Measurements from ENCODE around the gene CHST2. TPM values are rescaled to one million over a fixed set of nuclear protein-coding genes. Genes with fewer than 3 reads are reported as not detected.
"Not testable (repeated sequence)": the region's sequence is repeated elsewhere in the genome, so short reads cannot be mapped to it uniquely, and the experiment has no call there.

The CHST2 gene
- total RNA-seq, 1 donor from 2014 or later = 5.8 TPM

DNA sequence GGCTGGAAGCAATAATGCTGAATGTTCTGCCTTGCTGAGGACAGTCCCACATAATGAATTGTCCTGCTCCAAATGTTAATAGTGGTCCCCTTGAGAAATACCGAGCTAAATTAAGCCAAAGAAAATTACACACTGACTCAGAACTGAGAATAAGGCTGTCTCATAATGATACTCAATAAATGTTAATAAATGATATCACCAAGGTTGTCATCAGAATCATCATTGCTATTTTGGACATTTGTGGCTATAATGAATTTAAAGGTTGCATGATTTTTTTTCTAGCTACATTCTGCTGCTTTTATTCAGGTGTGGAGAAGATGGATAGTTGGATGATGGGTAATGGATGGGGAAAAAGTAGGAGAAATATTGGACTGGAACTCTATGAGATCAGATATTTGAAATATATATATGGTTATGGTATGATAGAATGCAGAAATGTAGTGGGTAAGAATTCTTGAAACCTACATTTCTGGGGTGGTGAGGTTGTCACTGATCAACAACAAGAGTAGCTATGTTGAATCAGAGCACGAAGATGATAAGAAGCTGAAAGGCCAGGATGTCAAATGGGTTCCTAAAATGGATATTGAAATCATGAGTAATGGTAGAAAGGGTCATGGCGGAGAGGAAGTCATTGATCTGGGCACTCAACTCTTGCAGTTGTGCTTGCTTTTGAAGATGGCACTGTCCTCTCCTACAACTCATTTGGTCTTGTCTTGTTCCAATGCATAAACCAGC lies 12.8 kb downstream of the CHST2 start:
- DNase-seq (ENCODE audit: low spot score) = no peak

DNA sequence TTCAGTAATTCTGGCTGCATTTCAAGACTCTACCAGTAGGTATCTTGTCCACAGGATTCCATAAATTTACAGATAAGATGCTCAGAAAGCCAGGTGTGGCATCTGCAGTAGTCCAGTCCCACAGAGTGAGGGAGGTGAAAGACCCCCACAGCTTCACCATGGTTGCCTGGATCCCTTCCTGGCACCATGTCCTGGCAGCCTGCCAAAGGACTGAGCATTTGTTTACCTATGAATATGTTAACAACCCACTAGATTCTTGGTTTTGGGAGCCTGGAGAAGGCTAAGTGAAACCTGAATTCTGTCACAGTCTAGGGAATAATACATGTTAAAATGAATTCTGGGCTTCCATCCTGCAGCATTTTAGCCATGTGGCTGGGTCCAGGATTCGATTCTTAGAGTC lies 14.9 kb downstream of the CHST2 start:
- no peak for DNase-seq (ENCODE audit: low spot score)

DNA sequence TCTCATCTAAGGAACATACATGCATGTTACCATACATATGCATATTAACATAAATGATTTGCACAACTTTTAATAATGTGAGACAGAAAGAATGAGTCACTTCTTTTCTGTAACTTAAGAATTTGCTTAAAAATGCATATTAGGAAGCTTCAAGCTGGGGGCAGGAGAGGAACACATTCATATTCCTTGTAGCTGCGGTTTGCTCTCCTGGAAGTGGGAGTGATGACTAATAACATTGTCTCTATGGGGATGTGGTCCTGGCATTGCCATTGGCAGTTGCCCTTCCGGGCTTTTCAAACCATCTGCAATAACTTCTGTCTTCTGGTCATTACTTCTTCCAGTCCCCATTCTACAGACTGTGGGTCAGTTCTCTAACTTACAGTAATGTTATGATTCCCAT lies 15.6 kb downstream of the CHST2 start:
- no peak for DNase-seq (ENCODE audit: low spot score)

DNA sequence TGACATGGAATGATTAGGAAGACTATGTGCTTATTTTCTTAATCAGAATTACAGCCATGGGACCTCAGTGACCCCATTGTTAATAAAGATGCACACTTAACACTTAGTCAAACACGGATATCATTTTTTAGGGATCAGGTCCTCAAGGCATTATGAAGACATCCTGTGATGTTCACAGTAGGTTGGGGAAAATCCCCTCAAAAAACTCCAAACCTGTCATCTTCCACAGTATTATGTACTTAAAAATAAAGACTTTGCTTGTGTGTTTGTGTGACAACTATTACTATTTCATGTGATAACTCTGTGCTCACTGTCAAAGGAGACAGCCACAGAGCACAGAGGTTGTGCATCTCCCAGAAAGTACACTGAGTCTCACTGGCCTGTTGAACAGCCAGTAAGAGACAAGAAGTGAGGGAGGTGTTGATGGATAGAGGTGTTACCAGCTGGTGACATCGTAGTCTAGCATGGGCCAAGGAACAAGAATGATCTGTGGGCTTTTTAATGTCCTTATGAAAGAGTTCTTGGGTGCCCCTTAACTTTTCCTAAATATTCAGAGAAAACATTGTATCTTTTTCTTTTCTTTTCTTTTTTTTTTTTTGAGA lies 18.0 kb downstream of the CHST2 start:
- DNase-seq (ENCODE audit: low spot score) = no peak

DNA sequence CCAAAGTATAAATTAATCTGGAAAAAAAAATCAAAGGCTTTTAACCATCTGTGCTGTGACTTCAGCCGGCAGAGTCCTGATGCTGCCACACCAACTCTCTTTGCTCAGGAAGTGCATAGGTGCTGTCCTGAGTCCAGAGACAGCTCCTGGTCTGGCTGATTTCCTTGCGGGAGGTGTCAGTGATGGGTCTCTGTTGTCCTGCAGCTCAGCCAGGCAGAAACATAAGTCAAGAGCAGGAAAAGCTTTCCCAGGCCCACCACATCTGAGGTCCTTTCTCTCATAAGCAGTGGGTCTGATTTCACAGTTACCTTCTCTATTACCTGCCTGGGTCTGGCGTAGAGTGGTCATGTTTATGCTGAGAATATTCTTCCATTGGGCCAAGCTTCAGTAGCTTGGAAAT lies 19.4 kb downstream of the CHST2 start:
- DNase-seq (ENCODE audit: low spot score) = no peak

DNA sequence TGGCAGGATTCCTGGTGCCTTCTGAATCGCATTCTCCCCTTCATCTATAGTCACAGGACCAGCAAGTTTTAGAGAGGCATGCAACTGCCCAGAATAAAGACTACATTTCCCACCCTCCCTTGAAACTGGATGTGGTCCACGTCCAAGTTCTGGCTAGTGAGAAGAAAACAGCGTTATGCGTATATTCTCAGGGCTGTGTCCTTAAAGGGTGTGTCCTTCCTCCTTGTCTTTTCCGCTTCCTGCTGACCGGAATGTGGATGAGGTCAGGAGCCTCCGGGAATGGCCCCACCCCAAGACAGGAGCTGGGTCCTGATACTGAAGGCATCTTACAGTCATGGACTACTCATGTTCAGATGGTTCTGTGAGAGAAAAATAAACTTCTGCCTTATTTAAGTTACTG lies 20.2 kb downstream of the CHST2 start:
- no peak for DNase-seq (ENCODE audit: low spot score)

DNA sequence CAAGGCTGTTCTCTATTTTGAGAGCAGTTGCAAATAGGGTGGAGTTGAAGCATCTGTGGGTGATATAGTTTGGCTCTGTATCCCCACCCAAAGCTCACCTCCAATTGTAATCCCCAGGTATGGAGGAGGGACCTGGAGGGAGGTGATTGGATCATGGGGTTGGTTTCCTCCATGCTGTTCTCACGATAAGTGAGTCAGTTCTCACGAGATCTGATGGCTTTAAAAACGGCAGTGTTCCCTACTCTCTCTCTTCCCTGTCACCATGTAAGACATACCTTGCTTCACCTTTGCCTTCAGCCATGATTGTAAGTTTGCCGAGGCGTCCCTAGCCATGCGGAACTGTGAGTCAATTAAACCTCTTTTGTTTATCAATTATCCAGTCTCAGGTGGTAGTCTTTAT lies 21.0 kb downstream of the CHST2 start:
- no peak for DNase-seq (ENCODE audit: low spot score)

DNA sequence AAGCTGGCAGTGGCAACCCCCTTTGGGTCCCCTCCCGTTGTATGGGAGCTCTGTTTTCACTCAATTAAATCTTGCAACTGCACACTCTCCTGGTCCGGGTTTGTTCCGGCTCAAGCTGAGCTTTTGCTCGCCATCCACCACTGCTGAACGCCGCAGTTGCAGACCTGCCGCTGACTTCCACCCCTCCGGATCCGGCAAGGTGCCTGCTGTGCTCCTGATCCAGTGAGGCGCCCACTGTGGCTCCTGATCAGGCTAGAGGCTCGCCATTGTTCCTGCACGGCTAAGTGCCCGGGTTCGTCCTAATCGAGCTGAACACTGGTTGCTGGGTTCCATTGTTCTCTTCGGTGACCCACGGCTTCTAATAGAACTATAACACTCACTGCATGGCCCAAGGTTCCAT lies 22.8 kb downstream of the CHST2 start:
- DNase-seq (ENCODE audit: low spot score) = no peak

DNA sequence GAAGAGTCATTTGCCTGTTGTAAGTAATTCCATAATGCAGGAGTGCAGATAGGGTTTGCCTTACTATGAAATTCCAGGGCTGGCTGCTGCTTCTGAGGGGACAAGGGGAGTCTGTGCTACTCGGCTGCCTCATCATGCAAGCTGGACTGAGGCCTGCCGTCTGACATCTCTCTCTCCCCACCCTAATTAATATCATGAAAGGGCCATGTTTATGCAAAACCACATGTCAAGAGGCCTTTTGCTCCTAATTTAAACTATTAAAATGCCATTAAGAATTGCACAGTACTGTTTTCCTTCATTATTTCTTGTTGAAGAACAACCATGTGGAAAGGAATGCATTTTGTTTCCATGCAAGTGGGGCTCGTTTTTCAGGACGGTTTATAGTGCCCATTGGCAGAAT lies 26.3 kb downstream of the CHST2 start:
- no peak for DNase-seq (ENCODE audit: low spot score)

DNA sequence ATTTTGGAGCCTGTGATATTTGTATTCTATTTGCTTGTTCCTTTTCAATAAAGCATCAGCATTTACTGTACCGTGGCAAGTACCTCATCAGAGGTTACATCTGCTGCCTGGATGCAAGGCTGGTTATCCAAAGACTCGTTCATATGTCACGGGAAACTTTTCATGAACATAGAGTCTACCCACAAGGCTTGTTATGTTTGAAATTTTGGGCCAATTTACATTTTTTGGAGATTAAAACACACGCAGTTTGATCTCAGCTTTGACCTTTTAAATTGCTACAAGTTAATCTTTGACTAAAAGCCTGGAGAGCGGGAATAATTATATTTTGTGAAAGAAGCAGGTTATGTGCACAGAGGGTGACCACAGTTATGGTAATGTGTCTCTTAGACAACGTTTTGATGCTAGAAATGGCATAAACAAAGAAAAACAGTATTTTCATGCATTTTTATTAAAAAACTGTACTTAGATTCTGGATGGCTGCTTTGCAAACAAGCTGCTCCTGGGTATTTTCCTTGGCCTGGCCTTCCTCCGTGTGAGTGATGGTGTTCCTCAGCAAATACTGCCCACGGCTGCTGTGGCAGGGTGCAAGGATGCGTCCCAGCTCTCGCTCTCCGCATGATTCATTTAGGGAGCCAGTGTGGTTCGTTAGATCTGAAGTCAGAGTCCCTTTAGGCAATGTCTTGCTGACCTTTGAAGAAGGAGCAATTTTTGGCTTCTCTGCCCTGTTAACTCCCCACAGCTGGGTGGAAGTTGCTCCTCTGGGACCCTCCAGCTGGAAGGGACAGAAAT lies 27.1 kb downstream of the CHST2 start:
- no peak for DNase-seq (ENCODE audit: low spot score)

DNA sequence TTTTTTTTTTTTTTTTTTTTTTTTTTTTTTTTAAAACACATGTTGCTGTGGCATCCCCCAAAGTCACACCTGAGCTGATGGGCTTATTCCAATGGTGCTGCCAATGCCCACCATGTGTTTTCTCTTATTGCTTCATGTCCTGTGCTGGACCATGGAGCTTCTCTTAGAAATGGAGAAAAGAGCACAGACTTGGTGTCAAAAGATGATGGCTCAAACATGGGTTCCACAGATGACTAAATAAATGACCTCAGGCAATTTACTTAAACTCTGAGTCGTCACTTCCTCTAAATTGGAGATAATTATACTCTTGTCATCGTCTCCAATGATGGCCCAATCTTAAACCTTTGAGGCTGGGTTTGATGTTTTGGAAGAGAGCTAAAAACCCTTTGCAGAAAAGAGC lies 28.1 kb downstream of the CHST2 start:
- no peak for DNase-seq (ENCODE audit: low spot score)

DNA sequence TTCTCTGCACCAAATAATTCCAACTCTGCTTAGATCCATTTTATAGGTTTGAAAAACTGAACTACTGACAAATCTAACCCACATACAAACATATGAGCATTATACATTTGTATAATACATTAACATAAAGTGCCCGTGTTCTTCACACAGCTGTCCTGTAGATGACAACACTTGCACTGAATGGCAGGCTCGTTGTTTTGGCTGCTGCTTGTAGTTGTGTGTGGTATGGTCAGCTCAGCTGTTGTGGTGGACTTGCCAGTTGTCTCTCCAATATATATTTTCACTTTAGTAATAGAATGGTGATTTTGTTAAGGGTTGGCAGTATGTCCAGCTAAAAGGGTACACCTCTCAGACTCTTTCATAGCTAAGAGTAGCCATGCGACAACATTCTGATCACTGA lies 30.5 kb downstream of the CHST2 start:
- DNase-seq (ENCODE audit: low spot score) = no peak

DNA sequence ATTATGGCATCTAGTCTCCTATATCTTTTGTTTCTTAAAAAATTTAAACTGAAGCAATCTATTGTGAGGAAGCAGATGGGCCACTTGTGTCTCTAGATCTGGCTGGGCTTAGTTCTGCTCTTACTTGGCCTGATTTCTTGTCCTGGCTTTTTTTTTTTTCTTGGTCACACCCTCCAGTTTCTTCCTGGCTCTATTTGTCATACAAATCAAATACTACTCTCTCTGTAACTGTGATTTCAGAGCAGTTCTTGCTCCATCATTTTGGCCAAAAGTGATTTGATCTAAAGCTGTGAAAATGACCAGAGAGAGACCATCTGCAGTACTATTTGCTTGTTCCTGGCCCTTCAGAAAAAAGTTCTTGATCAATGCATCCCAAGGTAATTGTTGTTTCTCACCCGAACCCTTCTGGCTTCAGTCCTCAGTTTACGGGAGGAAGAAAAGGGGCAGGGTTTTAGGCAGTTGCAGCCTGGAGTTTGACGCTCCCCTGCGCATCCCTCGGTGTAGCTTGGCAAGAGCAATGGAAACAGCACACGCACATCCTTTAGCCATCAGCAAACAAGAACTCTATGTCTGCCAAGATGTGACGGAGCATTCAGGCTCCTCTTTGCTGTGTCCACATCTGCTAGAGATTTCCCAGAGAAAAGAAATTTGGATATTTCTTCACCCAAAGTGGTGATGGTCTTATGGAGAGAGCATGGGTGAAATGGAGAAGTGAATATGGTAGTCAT lies 31.6 kb downstream of the CHST2 start:
- no peak for DNase-seq (ENCODE audit: low spot score)

DNA sequence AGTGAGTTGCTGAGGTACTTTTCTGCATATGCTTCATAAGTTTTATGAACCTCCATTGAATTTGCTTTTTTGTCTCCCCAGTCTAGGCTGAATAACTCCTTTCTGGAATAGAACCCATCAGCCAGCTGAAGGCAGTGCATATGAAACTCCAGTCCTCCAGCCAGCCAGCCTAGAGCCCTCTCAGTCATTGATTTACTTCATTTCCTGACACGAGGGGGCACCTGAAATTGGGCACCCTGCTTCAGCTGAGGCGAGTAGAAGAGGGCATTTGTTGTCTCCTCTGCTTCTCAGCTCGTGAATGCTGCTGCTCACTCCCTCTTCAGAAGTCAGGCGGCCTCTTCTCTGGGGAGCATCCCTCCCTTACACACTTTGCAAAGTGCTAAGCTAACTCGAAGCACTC lies 32.5 kb downstream of the CHST2 start:
- DNase-seq (ENCODE audit: low spot score) = no peak

DNA sequence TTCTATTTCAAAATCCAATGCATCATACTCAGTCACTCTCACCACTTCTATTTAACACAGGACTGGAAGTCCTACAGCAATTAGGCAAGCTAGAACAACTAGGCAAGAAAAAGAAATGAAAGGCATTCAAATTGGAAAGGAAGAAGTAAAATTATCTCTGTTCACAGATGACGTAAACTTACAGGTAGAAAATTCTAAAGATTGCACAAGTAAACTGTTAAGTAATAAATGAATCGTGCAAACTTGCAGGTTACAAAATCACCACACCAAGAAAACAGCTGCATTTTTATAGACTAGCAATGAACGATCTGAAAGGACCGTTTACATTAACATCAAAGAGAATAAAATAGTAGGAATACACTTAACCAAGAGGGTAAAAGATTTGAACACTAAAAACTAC lies 36.2 kb downstream of the CHST2 start:
- DNase-seq (ENCODE audit: low spot score) = no peak

DNA sequence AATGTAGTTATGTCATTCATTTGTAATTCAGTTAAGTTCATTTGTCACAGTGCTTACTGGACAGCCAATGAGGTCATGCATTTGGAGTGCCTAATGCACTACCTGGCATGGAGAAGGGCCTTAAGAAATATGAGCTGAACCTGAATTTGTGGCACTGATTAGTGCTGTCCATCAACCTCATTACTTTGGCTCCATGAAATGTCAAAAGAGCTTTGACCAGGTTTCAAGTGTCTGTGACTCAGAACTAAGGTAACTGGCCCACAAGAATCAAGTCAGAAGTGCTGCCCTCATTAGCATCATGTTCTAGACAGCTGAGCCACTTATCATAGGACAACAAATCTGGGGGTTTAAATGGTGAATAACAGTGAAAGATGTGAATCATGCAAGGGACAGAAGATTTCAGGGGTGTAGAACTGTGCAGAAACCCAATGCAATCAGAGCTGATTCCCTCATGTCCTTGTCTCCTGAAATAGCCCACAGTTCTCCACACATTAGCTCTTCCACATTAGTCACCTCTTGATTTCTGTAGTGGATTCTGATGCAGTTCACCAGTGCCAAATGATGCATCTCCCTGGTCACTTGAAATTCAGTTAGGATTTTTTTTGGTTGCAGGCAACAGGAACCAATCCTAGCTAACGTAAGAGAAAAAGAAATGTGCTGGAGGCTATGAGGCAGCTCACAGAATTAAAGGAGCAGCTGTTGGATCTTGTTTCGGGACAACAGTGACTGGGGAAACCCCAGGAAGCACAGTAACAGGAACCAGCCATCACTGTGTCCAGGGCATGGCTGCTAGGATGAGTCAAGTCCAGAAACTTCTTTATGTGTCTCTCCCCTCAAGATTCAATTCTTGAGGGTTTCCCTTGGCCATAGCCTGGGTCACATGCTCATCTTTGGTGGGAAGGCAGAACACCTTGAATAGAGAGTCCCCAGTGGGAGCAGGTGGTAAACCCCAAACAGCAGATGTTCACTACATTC lies 38.7 kb downstream of the CHST2 start:
- DNase-seq (ENCODE audit: low spot score) = no peak

DNA sequence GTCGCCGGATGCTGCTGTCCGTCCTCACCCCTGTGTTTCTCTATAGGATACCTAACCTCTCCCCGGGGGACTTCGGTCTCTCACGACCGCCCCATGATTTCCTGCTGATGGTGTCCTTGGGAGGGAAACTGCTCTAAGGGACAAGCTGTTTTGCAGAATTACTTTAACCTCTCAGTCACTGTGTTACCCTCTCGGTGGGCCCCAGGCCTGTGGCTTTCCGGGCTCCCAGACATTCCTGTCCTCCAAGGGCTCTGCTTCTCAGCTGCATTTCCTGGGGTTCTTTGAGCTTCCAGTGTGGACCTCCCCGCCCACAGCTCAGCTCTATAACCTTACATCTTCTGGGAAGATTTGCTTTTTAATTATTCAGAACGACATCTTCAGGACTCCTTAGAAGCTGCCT lies 40.9 kb downstream of the CHST2 start:
- no peak for DNase-seq (ENCODE audit: low spot score)

DNA sequence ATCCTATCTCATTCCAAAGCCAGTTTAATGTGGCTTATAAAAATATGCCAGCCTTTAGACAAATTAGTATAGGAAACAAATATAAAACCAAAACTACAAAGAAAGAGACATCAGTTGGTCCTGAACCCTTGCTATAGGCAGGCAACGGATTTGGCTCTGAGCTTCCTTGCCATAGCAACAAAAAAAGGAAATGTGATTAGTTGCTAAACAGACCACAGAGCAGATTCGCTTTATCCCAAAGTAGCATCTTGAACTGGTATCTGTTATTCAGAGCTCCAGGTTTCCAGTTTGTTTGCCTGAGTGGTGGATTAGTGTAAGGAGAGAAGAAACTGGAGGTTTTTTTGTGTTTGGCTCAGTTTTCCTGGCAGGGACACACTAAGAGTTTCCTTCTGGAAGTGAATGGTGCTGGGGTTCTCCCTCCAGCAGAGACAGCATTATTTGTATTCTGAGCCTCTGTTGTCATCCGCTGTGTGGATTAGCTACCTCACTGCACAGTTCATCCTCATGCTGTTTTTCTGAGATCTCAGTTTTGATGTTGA lies 44.1 kb downstream of the CHST2 start:
- no peak for DNase-seq (ENCODE audit: low spot score)

DNA sequence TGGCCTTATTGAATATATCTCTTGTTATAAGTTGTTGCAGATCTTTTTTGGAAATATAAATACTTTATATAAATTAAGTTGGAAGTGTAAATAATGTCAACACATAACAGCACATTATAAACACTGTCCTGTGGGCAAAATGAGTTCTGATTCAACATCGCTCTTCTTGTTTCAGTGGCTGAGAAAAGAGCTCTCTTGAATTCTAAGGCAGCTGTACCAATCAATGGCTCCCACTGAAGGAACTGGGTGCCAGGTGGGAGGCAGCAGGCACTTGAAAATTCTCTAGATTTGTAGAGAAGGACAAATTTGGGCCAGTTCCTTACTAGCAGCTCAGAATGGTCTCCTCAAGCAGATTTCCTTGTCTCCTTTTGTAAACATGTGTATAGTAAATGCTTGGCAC lies 45.6 kb downstream of the CHST2 start:
- no peak for DNase-seq (ENCODE audit: low spot score)

DNA sequence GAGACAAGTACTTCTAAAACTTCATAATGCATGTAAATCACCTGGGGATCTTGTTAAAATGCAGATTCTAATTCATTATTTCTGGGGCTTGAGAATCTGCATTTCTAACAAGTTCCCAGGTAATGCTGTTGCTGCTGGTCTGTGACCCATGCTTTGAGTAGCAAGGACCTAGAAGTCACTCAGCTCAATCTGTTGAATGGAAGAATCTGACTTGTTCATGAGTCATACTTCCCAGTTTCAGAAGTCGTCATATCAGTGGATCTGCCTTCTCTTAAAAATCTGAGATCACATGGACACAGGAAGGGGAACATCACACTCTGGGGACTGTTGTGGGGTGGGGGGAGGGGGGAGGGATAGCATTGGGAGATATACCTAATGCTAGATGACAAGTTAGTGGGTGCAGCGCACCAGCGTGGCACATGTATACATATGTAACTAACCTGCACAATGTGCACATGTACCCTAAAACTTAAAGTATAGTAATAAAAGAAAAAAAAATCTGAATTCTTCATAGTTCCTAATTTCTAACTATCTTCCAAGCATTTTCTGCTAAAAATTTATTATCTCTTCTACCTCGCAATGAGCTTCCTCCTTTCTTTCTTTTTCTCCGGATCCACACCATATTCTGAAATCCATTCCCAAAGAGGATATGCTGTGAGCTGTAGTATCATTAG lies 46.2 kb downstream of the CHST2 start:
- not testable (repeated sequence) for DNase-seq (ENCODE audit: low spot score)

Data from mucosa of gallbladder (tissue), 1 donor.